H9 (cell line): ENCODE results near the gene BPIFB3. TPM values are rescaled to one million over a fixed set of nuclear protein-coding genes. Genes with fewer than 3 reads are reported as not detected.

Source experiments
- DNase-seq: peaks from one replicate; pipeline ENCODE4 v3.0.0-alpha.2; 2017
- H2AFZ ChIP-seq: one replicate; pipeline ENCODE4 v1.6.1; 2013; ENCODE audit warnings: mild to moderate bottlenecking, low read length, control low read depth, moderate library complexity
- H2AK5ac ChIP-seq: 2 replicates; pipeline ENCODE4 v1.6.1; 2013; ENCODE audit warnings: low read length, control low read depth, mixed read lengths; ENCODE audit not compliant: insufficient read length
- H2BK120ac ChIP-seq: one replicate; pipeline ENCODE4 v1.6.1; 2013; ENCODE audit warnings: low read depth, mild to moderate bottlenecking, low read length, control low read depth, inconsistent platforms; ENCODE audit not compliant: poor library complexity, severe bottlenecking
- H2BK12ac ChIP-seq: 2 replicates; pipeline ENCODE4 v1.6.1; 2013; ENCODE audit warnings: low read length, control low read depth, mixed read lengths, low read depth; ENCODE audit not compliant: insufficient read length
- H2BK15ac ChIP-seq: 2 replicates; pipeline ENCODE4 v1.6.1; 2013; ENCODE audit warnings: low read depth, low read length, control low read depth
- H2BK20ac ChIP-seq: one replicate; pipeline ENCODE4 v1.6.1; 2013; ENCODE audit warnings: low read depth, mild to moderate bottlenecking, low read length, control low read depth, inconsistent platforms; ENCODE audit not compliant: poor library complexity, severe bottlenecking
- H2BK5ac ChIP-seq: 2 replicates; pipeline ENCODE4 v1.6.1; 2013; ENCODE audit warnings: low read length, control low read depth, mixed read lengths; ENCODE audit not compliant: insufficient read length
- H3K14ac ChIP-seq: 2 replicates; pipeline ENCODE4 v1.6.1; 2013; ENCODE audit warnings: low read length, control low read depth; ENCODE audit not compliant: insufficient read depth
- H3K18ac ChIP-seq: 2 replicates; pipeline ENCODE4 v1.6.1; 2013; ENCODE audit warnings: low read depth, mild to moderate bottlenecking, mixed read lengths, low read length, control low read depth; ENCODE audit not compliant: insufficient read length
- H3K23ac ChIP-seq: 2 replicates; pipeline ENCODE4 v1.6.1; 2013; ENCODE audit warnings: low read length, control low read depth, mixed read lengths, low read depth; ENCODE audit not compliant: insufficient read length
- H3K23me2 ChIP-seq: 2 replicates; pipeline ENCODE4 v1.6.1; 2013; ENCODE audit warnings: low read depth, mild to moderate bottlenecking, mixed read lengths, low read length, control low read depth; ENCODE audit not compliant: insufficient read length, poor library complexity, severe bottlenecking
- H3K27ac ChIP-seq: 2 replicates; pipeline ENCODE4 v1.5.1; 2013; ENCODE audit warnings: low read length, control low read depth, mixed read lengths, low read depth; ENCODE audit not compliant: insufficient read length
- H3K27me3 ChIP-seq: 2 replicates; pipeline ENCODE4 v1.6.1; 2013; ENCODE audit warnings: low read length, control low read depth, inconsistent platforms; ENCODE audit not compliant: insufficient read depth
- H3K4ac ChIP-seq: 2 replicates; pipeline ENCODE4 v1.6.1; 2013; ENCODE audit warnings: low read depth, mild to moderate bottlenecking, control low read depth, inconsistent platforms, low read length, moderate library complexity
- H3K4me1 ChIP-seq: 2 replicates; pipeline ENCODE4 v1.6.1; 2013; ENCODE audit warnings: low read length, control low read depth, inconsistent platforms; ENCODE audit not compliant: insufficient read depth
- H3K4me2 ChIP-seq: 2 replicates; pipeline ENCODE4 v1.6.1; 2013; ENCODE audit warnings: low read length, control low read depth, mixed read lengths; ENCODE audit not compliant: insufficient read length, insufficient read depth
- H3K56ac ChIP-seq: 2 replicates; pipeline ENCODE4 v1.6.1; 2013; ENCODE audit warnings: low read depth, mild to moderate bottlenecking, mixed read lengths, low read length, control low read depth; ENCODE audit not compliant: insufficient read length
- H3K79me1 ChIP-seq: 2 replicates; pipeline ENCODE4 v1.6.1; 2013; ENCODE audit warnings: low read depth, mild to moderate bottlenecking, moderate library complexity, low read length, control low read depth, inconsistent platforms; ENCODE audit not compliant: insufficient read depth, poor library complexity, severe bottlenecking
- H3K79me2 ChIP-seq: 2 replicates; pipeline ENCODE4 v1.6.1; 2013; ENCODE audit warnings: low read length, control low read depth, inconsistent platforms; ENCODE audit not compliant: insufficient read depth
- H3K9ac ChIP-seq: 2 replicates; pipeline ENCODE4 v1.6.1; 2013; ENCODE audit warnings: low read length, control low read depth, mixed read lengths; ENCODE audit not compliant: insufficient read length; ENCODE audit errors: extremely low read depth
- H3K9me3 ChIP-seq: one replicate; pipeline ENCODE4 v1.6.1; 2013; ENCODE audit warnings: low read depth, low read length, inconsistent platforms; ENCODE audit not compliant: control insufficient read depth
- H3T11ph ChIP-seq: one replicate; pipeline ENCODE4 v1.6.1; 2013; ENCODE audit warnings: mild to moderate bottlenecking, low read length, control low read depth, inconsistent platforms
- H4K20me1 ChIP-seq: one replicate; pipeline ENCODE4 v1.6.1; 2013; ENCODE audit not compliant: control insufficient read depth, insufficient read length, insufficient read depth
- H4K5ac ChIP-seq: 2 replicates; pipeline ENCODE4 v1.6.1; 2013; ENCODE audit warnings: low read depth, mild to moderate bottlenecking, mixed read lengths, low read length, control low read depth; ENCODE audit not compliant: insufficient read length
- H4K8ac ChIP-seq: replicated peaks from 2 replicates; pipeline ENCODE4 v1.6.1; 2013; ENCODE audit warnings: low read length, control low read depth, mixed read lengths, low read depth; ENCODE audit not compliant: insufficient read length
- H4K91ac ChIP-seq: 2 replicates; pipeline ENCODE4 v1.6.1; 2013; ENCODE audit warnings: low read depth, mild to moderate bottlenecking, moderate library complexity, mixed read lengths, low read length, control low read depth; ENCODE audit not compliant: insufficient read length
- H3K27ac Mint-ChIP-seq, 3 experiments: 2 replicates in 2 of 3; 3 replicates in 1 of 3; pipeline ENCODE4 v1.8.0; 2020 to 2021; ENCODE audit warnings: mixed read lengths in 3 of 3, mild to moderate bottlenecking in 1 of 3, moderate library complexity in 1 of 3
- H3K27me3 Mint-ChIP-seq: 2 replicates; pipeline ENCODE4 v1.8.0; 2021; ENCODE audit warnings: low read depth, mild to moderate bottlenecking, moderate library complexity, mixed read lengths
- H3K36me3 Mint-ChIP-seq, 3 experiments: 2 replicates in 2 of 3; 3 replicates in 1 of 3; pipeline ENCODE4 v1.8.0; 2020 to 2021; ENCODE audit warnings: low read depth in 3 of 3, mixed read lengths in 3 of 3; ENCODE audit not compliant: insufficient read depth in 1 of 3
- H3K4me1 Mint-ChIP-seq, 2 experiments: 2 replicates each; pipeline ENCODE4 v1.8.0; 2020; ENCODE audit warnings: mixed read lengths in 2 of 2
- H3K4me3 Mint-ChIP-seq, 2 experiments: 2 replicates in 1 of 2; 3 replicates in 1 of 2; pipeline ENCODE4 v1.8.0; 2020 to 2021; ENCODE audit warnings: mild to moderate bottlenecking in 2 of 2, mixed read lengths in 2 of 2, moderate library complexity in 1 of 2
- H3K9me3 Mint-ChIP-seq, 2 experiments: 2 replicates in 1 of 2; 3 replicates in 1 of 2; pipeline ENCODE4 v1.8.0; 2020; ENCODE audit warnings: mild to moderate bottlenecking in 2 of 2, mixed read lengths in 2 of 2, moderate library complexity in 1 of 2
- CTCF ChIP-seq: fragments of 200-600 bp; sonication (generic); conservative IDR thresholded peaks from 3 replicates; pipeline ENCODE4 v1.8.0; 2021; ENCODE audit warnings: antibody characterized with exemption, mild to moderate bottlenecking
- WGBS: extraction: QIAGEN DNeasy Blood & Tissue Kit; methylation state at CpG from one replicate; pipeline ENCODE4 v1.1.7; 2013; ENCODE audit warnings: missing lambda C conversion rate, low lambda C conversion rate, mixed read lengths; ENCODE audit not compliant: insufficient read length; ENCODE audit errors: extremely low coverage; 5-methylcytosine and 5-hydroxymethylcytosine counted together
- total RNA-seq: library from RNA; stranded (reverse); gene quantifications from 2 replicates; pipeline ENCODE4 v1.2.1, GENCODE V29; 2021

The BPIFB3 gene
- total RNA-seq, 1 experiment from 2014 or later = not detected

- H3K23me2 ChIP-seq = no peaks in the 10 kb centered on the region
- no peak overlapping the region for H3K9ac ChIP-seq
- no peak overlapping the region for H2AK5ac ChIP-seq
- Mint-ChIP-seq H3K9me3 (peaks cover 2 to 4% of the 10 kb centered on the region in 2 experiments; a peak in 3 of 5 replicates), H3K36me3 (no peaks in the 10 kb centered on the region), H3K4me3 (no peak overlapping the region), H3K4me1 (no peaks in the 10 kb centered on the region), H3K27ac (no peak overlapping the region), H3K27me3 (peaks cover 22% of the 10 kb centered on the region)
- H2BK12ac ChIP-seq = no peak overlapping the region
- H4K91ac ChIP-seq = no peak overlapping the region
- H3K23ac ChIP-seq = no peak overlapping the region
- no peak overlapping the region for H4K8ac ChIP-seq
- H3K79me2 ChIP-seq = no peaks in the 10 kb centered on the region
- WGBS = no CpG with 5 or more reads among the region's 5 CpGs
- no peak overlapping the region for H2BK15ac ChIP-seq
- TF ChIP-seq CTCF = no peak
- no peak overlapping the region for H3K4me2 ChIP-seq
- no peaks in the 10 kb centered on the region for H3K9me3 ChIP-seq
- H2BK5ac ChIP-seq = no peak overlapping the region
- H3K27me3 ChIP-seq = no peaks in the 10 kb centered on the region
- H3T11ph ChIP-seq = no peak overlapping the region
- no peaks in the 10 kb centered on the region for H3K79me1 ChIP-seq
- H3K14ac ChIP-seq = no peak overlapping the region
- no peak overlapping the region for H3K27ac ChIP-seq
- H3K18ac ChIP-seq = no peak overlapping the region
- no peak overlapping the region for H2AFZ ChIP-seq
- H2BK120ac ChIP-seq = no peak overlapping the region
- H4K20me1 ChIP-seq = no peaks in the 10 kb centered on the region
- no peak overlapping the region for H3K56ac ChIP-seq
- no peak overlapping the region for H3K4ac ChIP-seq
- H4K5ac ChIP-seq = no peak overlapping the region
- no peaks in the 10 kb centered on the region for H3K4me1 ChIP-seq
- no peak overlapping the region for H2BK20ac ChIP-seq
- no peak for DNase-seq
Measured at GRCh38 chr20:33033381-33033780, 20.3 kb upstream of the BPIFB3 start.
